Neural cell (in vitro differentiated cells): ENCODE measurements around the gene MGAT5.

ENCODE experiments used
- EP300 ChIP-seq: fragments of 450-650 bp; conservative IDR thresholded peaks from 2 replicates; pipeline ENCODE4 v1.6.1; 2014; ENCODE audit warnings: antibody characterized with exemption, mild to moderate bottlenecking, moderate library complexity; ENCODE audit not compliant: poor library complexity, severe bottlenecking
- RAD21 ChIP-seq: fragments of 450-650 bp; conservative IDR thresholded peaks from 2 replicates; pipeline ENCODE4 v1.6.1; 2014; ENCODE audit warnings: antibody characterized with exemption, mild to moderate bottlenecking, moderate library complexity
- TF ChIP-seq, protein P1 (sequence below): IDR thresholded peaks from 2 replicates; pipeline ENCODE4 v1.6.1; 2012; ENCODE audit warnings: borderline replicate concordance
- TF ChIP-seq, protein P2 (sequence below): fragments of 450-650 bp; IDR thresholded peaks from 2 replicates; pipeline ENCODE4 v1.5.1; 2014; ENCODE audit warnings: antibody characterized with exemption, mild to moderate bottlenecking, moderate library complexity; ENCODE audit not compliant: poor library complexity, severe bottlenecking

DNA sequence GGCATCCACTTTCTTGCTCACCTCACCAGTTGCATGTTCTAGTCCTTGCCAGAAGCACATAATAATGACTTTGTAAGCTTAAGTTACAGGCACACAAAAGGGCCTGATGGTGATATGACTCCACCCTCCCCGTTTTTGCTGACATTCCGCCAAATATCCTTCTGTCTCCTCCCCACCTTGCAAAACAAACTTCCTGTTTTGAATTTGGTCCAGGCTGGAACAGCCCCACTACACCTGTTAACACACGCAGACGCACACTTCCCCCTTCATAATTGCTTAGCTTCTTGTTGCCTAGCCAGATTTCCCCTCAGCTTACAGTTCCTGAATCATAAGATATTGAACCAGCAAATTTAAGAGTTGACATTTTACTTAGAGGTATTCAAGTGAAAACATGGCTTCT is at the start of gene MGAT5:
- TF ChIP-seq, protein P1, sequence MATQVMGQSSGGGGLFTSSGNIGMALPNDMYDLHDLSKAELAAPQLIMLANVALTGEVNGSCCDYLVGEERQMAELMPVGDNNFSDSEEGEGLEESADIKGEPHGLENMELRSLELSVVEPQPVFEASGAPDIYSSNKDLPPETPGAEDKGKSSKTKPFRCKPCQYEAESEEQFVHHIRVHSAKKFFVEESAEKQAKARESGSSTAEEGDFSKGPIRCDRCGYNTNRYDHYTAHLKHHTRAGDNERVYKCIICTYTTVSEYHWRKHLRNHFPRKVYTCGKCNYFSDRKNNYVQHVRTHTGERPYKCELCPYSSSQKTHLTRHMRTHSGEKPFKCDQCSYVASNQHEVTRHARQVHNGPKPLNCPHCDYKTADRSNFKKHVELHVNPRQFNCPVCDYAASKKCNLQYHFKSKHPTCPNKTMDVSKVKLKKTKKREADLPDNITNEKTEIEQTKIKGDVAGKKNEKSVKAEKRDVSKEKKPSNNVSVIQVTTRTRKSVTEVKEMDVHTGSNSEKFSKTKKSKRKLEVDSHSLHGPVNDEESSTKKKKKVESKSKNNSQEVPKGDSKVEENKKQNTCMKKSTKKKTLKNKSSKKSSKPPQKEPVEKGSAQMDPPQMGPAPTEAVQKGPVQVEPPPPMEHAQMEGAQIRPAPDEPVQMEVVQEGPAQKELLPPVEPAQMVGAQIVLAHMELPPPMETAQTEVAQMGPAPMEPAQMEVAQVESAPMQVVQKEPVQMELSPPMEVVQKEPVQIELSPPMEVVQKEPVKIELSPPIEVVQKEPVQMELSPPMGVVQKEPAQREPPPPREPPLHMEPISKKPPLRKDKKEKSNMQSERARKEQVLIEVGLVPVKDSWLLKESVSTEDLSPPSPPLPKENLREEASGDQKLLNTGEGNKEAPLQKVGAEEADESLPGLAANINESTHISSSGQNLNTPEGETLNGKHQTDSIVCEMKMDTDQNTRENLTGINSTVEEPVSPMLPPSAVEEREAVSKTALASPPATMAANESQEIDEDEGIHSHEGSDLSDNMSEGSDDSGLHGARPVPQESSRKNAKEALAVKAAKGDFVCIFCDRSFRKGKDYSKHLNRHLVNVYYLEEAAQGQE, result no peak
- TF ChIP-seq RAD21 (no peak), EP300 (no peak)
- TF ChIP-seq, protein P2, sequence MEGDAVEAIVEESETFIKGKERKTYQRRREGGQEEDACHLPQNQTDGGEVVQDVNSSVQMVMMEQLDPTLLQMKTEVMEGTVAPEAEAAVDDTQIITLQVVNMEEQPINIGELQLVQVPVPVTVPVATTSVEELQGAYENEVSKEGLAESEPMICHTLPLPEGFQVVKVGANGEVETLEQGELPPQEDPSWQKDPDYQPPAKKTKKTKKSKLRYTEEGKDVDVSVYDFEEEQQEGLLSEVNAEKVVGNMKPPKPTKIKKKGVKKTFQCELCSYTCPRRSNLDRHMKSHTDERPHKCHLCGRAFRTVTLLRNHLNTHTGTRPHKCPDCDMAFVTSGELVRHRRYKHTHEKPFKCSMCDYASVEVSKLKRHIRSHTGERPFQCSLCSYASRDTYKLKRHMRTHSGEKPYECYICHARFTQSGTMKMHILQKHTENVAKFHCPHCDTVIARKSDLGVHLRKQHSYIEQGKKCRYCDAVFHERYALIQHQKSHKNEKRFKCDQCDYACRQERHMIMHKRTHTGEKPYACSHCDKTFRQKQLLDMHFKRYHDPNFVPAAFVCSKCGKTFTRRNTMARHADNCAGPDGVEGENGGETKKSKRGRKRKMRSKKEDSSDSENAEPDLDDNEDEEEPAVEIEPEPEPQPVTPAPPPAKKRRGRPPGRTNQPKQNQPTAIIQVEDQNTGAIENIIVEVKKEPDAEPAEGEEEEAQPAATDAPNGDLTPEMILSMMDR, result no peak
